Stimulated activated CD4-positive, alpha-beta T cell treated with anti-CD3 and anti-CD28 coated beads, Interleukin-1b, Interleukin-23, amount 100 ng/mL, for 24 hours (primary cell): ENCODE results near the gene CAMTA1.

Source experiments
- DNase-seq, 4 experiments: peaks; one replicate each; pipeline ENCODE4 v3.0.0-alpha.2; 2020; ENCODE audit warnings: low read depth in 4 of 4, low spot score in 1 of 4

CAMTA1 gene

DNA sequence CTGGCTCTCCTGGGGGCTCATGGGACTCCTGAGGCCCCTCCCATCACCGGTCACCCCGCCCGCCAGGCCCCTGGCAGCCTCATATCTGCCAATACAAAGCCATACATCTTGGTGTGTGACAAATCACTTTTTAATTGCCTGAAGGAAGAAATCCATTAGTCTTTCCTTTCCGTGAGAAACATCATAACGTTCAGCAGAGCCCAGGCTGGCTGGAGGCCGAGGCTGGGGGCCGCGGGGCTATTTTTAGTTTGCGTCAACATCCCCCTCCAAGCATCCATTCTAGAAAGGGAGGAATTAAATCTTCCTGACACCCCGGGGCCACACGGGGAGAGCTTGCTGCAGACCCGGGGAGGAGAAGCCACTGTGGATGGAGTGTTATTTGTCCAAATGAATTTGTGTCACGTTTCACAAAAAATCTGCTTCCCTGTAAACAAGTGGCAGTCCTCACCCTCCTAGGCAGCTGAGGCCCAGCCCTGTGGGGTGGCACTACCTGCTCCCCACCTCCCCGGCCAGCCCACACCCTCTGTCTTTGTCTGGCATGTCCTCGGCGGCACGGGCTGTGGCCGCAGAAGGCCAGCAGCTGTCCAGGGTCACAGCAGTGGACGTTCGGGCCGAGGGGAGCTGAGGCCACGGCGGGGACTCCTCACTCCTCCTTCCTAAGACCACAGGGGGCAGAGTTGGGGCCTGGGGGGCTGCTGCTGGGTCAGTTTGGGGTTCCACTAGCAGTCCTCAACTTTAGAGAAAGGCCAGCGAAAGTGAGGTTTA, 749.0 kb downstream of the CAMTA1 start:
- DNase-seq: no peak

DNA sequence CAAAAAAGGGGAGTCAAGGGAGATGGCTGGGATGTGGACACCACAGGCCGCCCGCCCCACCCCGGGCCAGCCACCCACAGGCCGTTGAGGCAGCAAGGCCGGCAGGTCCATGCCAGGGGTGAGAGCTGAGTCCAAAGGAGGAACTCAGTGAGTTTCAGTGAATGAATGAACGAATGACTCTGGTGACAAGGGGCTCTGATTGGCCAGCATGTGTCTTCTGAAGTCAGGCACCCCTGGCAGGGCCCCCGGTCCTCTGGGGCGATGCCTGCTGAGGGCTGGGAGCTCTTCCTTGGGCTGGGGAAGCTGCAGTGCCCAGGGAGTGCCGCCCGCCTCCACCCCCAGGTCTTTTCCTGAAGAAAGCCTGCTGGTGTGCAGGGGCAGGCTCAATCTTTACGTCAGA, 749.8 kb downstream of the CAMTA1 start:
- DNase-seq: no peak

GRCh38 chr1:7535934-7536878, 751.0 kb downstream of the CAMTA1 start:
- no peak for DNase-seq

DNA sequence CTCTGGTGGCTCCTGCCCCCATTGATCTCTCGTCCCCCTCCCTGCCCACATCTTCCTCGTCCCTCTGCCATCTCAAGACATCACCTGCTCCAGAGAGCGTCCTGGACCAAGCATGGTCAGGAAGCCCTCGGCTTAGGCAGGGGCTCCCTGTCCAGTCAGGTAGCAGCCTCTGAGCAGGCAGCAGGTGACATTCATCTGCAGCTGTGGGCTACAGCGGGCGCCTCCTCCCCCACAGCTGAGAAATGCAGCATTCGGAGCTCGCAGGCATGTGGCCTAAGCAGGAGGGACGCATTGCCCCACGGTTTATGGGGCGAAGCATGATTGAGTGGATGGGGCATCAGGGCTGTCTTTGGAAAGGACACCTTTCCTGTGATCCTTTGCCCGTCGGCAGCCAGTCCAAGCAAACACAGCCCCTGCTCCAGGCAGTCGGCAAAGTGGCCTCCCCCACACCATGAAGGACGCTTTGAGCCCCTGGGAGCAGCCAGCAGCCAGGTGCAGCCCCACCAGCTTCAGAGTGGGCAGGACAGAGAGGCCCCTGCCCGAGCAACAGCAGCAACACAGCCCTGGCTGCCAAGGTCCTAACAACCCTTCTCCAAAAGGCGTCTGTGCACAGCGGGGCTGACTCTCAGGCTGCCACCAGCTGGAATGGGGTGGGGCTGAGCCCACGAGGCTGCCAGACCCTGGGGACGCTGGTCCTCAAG, 751.8 kb downstream of the CAMTA1 start:
- no peak for DNase-seq

- DNase-seq: no peak
Observed at GRCh38 chr1:7538033-7538432, 752.8 kb downstream of the CAMTA1 start.

DNA sequence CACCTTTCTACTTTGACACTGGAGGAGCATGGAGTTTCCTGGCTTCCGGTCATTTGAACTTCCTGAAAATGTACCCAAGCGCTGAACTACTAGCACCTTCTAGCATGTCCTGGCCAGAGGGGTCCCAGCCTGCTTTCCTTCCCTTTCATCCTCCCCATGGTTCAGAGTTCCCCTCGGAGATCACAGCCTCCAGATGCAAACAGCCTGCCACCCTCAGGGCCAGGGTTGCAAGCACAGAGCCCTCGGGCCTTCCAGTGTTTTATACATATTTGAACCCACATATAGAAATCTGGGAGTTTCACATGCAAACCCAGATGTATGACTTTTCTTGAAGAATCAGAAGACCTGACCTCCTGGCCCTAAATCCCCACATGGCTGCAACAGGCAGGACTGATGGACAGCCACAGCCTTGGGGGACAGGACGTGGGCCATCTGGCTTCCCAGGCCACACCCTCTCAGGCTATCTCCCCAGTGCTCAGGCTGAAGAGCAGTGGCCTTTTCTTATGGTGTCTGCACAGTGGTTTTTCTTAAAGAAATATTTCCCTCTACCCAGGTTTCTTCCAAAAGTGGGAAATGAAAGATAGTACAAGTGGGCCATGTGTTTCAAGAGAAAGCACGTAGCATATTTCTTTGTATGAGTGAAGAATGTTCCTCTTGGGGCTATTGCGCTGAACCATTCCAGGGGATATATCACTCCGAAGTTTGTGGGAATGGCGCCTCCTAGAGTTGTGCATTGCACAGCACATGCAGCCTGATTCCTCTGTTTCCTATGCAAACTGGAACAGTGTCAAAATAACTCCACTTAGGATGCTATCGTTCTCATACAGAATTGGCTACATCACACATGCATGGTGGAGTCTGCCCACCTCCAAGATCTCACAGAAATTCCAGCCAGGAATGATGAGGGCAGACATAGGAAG, 753.9 kb downstream of the CAMTA1 start:
- DNase-seq: no peak

DNA sequence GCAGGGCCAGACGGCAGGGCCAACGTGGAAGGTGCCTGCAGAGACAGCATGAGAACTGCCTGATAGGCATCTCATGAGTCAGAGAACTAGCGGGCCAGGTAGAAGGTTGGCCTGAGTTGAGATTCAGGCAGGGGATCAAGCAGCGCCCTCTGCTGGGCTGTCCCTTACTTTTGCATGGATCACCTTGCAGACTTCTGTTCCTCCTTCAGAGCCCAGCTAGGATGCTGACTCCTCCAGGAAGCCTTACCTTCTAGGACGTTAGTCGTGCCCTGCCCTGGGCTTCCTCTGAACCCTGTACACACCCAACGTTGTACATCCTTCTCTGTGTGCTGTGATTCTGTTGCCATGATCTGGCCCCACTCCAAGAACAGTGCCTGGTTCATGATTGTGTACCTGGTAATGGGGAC, 754.5 kb downstream of the CAMTA1 start:
- DNase-seq: no peak

DNA sequence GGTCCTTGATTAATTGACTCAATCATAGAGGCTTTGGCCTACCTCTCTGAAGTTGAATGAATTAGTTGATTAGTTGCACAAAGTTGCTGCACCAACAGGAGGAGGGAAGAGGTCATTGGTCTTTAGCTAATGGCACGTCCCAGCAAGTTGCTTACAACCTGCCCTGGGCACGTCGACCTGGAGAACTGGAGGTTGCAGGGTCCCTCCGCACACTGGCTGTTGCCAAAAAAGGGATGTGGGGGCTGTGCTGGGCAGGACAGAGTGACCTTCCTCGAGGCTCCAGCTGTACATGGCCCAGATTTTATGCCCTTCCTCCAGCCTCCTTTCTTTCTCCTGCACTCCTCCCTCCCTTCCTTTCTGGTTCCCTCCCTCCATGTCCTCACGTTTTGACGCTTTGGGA, 755.6 kb downstream of the CAMTA1 start:
- no peak for DNase-seq

- DNase-seq: no peak
Observed at GRCh38 chr1:7541629-7542028, 756.4 kb downstream of the CAMTA1 start.

DNA sequence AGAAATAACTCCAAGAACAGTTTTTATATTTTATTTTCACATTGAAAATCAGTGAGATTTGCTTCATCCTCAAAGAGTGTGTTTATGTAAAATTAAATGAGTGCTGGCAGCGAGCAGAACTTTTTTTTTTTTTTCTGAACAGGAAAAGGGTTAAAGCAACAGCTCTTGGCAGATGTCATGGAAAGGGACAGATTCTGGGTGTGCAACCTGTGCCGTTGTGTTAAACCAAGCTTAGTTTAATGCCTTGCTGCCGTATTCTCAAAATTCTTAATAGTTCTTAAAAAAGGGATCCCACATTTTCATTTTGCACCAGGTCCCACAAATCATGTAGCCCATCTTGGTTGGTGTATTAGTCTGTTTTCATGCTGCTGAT, 758.5 kb downstream of the CAMTA1 start:
- no peak for DNase-seq

DNA sequence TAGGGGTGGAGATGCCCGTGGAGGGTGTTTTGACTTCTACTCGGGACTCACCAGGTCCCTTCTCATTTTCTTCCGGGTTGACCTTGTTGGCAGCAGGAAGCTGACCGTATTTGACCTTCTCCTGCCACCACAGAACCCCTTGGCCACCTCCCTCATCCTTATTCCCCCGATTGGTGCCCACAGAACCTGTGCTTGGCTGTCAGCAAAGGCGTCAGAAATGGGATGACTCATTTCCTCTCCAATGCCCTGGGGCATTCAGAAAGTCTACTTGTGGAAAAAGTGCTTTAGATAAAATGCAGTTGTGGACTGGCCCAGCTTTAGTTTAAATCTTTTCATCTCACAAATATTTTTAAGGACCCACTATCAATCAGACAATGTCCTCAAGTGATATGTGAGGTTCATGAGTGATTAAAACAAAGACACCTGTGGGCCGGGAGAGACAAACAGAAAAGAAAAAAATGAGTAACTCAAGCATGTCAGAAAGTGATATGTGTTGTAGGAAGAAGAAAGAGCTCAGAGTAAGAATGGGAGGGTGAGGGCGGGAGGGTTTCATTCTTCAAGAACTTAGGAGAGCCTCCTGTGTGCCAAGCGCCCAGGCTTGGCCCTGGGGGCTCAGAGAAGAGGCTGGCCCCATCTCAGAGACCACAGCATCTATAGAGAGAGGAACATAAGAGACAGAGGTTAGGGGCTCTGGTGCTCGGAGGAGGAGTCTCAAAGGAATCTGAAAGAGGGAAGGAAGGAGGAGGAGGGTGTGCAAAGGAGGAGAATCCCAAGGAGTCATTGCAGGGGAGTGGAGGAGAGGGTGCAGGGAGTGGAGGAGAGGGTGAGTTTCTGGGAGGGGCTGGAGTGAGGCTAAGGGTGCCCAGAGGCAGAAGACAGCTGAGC, 764.3 kb downstream of the CAMTA1 start:
- peak in 1 of 4 experiments; percentile 17 for DNase-seq

- DNase-seq: no peak
Observed at GRCh38 chr1:7550261-7550865, 765.1 kb downstream of the CAMTA1 start.

DNA sequence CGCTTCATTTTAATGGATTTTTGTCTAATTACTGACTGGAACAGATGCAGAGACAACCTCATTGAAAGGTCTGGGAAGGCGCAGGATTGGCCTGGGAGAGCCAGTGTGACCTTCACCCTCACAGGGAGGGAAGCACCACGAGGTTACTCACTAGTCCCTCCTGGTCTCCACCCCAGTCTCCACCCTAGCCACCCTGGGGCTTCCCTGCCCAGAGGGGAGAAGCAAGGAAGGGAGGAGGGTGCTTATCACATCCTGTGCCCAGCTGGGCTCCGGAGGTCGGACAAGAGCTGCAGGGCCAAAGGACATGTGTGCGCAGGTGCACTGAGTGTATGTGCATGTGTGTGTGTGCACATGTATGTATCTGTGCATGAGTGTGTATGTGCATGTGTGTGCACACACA, 765.7 kb downstream of the CAMTA1 start:
- no peak for DNase-seq

DNA sequence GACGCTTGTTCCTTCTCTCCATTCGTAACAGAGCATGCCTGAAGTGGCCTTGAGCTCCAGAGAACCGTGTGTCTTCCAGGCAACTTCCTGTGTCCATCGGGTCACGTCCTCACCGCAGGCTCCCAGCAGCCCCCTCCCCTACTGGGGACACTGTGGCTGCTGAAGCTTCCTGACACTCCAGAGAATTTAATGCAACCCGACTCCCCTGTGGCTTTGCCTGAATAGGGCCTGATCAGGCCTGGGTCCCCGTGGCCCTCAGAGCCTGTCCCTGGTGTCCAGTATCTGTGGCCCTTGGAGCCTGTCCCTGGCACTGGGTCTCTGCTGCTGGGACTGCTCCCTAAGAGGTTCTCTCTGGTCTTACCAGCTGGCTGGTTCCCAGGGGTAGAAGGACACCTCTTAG, 766.2 kb downstream of the CAMTA1 start:
- no peak for DNase-seq

GRCh38 chr1:7552402-7552801, 767.1 kb downstream of the CAMTA1 start:
- no peak for DNase-seq

- no peak for DNase-seq
Observed at GRCh38 chr1:7553042-7553690, 767.9 kb downstream of the CAMTA1 start.

- no peak for DNase-seq
Observed at GRCh38 chr1:7554385-7555235, 769.4 kb downstream of the CAMTA1 start.
